ENCODE data around the gene ZNFX1.

The ZNFX1 gene

DNA sequence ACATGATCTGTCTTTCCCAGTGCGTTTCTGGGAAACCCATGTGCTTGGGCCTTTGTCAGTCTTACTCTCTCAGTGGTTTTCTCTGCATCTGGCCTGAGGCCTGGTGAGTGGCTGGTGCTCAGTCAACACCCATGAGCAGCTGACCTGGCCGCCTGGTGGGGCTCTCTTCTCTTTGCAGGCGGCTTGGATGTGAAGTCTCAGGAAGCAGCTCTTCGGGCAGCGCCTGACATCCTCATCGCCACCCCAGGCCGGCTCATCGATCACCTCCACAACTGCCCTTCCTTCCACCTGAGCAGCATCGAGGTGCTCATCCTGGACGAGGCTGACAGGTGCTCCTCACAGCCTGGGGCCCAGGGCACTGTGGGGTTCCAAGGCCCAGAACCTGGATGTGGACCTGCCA is 47.8 kb downstream of the ZNFX1 start:
- H3K9me3 ChIP-seq (ENCODE audit: control insufficient read depth, low read length), result no peaks in the 10 kb centered on the region
- no peaks in the 10 kb centered on the region for H3K4me1 ChIP-seq (ENCODE audit: control insufficient read depth, insufficient read depth, low read depth, low read length)
- no peak overlapping the region for H2AK5ac ChIP-seq (ENCODE audit: low read length, severe bottlenecking)
- no peak overlapping the region for H2BK12ac ChIP-seq (ENCODE audit: low read length in 2 of 2)
- H3K23ac ChIP-seq (ENCODE audit: low read length in 2 of 2), result no peak overlapping the region
- H3K18ac ChIP-seq (ENCODE audit: low read depth in 1 of 2, low read length in 2 of 2), result no peak overlapping the region
- H3K27me3 ChIP-seq (ENCODE audit: control insufficient read depth in 1 of 2, insufficient read depth in 1 of 2, low read length in 2 of 2), result no peaks in the 10 kb centered on the region
- H3K14ac ChIP-seq (ENCODE audit: low read length in 2 of 2), result no peak overlapping the region
- no peak overlapping the region for H3K4me2 ChIP-seq (ENCODE audit: low read length, poor library complexity, severe bottlenecking)
- no peak for DNase-seq
- no peak overlapping the region for H2BK5ac ChIP-seq (ENCODE audit: low read depth, low read length, poor library complexity, severe bottlenecking)
- no peak overlapping the region for H3K4ac ChIP-seq (ENCODE audit: low read depth in 1 of 2, low read length in 2 of 2)
- H4K91ac ChIP-seq (ENCODE audit: low read length), result no peak overlapping the region
- no peak overlapping the region for H3K4me3 ChIP-seq (ENCODE audit: insufficient read depth in 1 of 2, low read depth in 1 of 2, low read length in 2 of 2)
- H3K79me1 ChIP-seq (replicated peaks; ENCODE audit: low read length, poor library complexity, severe bottlenecking), result peaks cover 17% of the 10 kb centered on the region
- WGBS, result 97% methylated on average over 10 of the region's 10 CpGs
- H2AFZ ChIP-seq (ENCODE audit: low read depth, low read length), result no peak overlapping the region
- H2BK120ac ChIP-seq (ENCODE audit: low read depth, low read length), result no peak overlapping the region
- H3K9ac ChIP-seq (ENCODE audit: low read length), result no peak overlapping the region
- no peak overlapping the region for H2BK15ac ChIP-seq (ENCODE audit: low read depth, poor library complexity, severe bottlenecking)
- peaks cover 72 to 83% of the 10 kb centered on the region in 2 experiments for H3K36me3 ChIP-seq (ENCODE audit: control insufficient read depth in 1 of 2, insufficient read depth in 2 of 2, low read depth in 1 of 2, low read length in 2 of 2)
- H4K8ac ChIP-seq (ENCODE audit: low read length), result no peak overlapping the region
- no peak overlapping the region for H3K27ac ChIP-seq (ENCODE audit: low read length, poor library complexity, severe bottlenecking)

DNA sequence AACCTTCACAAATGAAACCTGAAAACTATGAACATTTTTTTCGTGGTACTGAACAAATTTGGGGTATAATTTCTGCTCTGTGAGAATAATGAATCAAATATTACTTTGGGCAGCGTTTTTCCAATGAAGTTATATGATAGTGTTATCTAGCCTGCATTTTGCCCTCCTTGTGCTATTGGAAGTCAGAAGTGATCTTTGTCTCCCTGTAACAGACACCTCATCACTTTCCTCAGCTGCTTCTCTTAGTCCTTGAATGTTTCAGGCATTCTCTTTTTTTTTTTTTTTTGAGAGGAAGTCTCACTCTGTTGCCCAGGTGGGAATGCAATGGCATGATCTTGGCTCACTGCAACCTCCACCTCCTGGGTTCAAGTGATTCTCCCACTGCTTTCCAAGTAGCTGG is 48.5 kb downstream of the ZNFX1 start:
- DNase-seq, result no peak
- no peaks in the 10 kb centered on the region for H3K27me3 ChIP-seq (ENCODE audit: control insufficient read depth in 1 of 2, insufficient read depth in 1 of 2, low read length in 2 of 2)
- H4K91ac ChIP-seq (ENCODE audit: low read length), result no peak overlapping the region
- no peak overlapping the region for H2BK5ac ChIP-seq (ENCODE audit: low read depth, low read length, poor library complexity, severe bottlenecking)
- no peak overlapping the region for H2AFZ ChIP-seq (ENCODE audit: low read depth, low read length)
- H2AK5ac ChIP-seq (ENCODE audit: low read length, severe bottlenecking), result no peak overlapping the region
- no peaks in the 10 kb centered on the region for H3K9me3 ChIP-seq (ENCODE audit: control insufficient read depth, low read length)
- no peak overlapping the region for H2BK12ac ChIP-seq (ENCODE audit: low read length in 2 of 2)
- no peak overlapping the region for H2BK120ac ChIP-seq (ENCODE audit: low read depth, low read length)
- no peak overlapping the region for H3K18ac ChIP-seq (ENCODE audit: low read depth in 1 of 2, low read length in 2 of 2)
- H2BK15ac ChIP-seq (ENCODE audit: low read depth, poor library complexity, severe bottlenecking), result no peak overlapping the region
- H3K9ac ChIP-seq (ENCODE audit: low read length), result no peak overlapping the region
- no peaks in the 10 kb centered on the region for H3K4me1 ChIP-seq (ENCODE audit: control insufficient read depth, insufficient read depth, low read depth, low read length)
- H3K4me2 ChIP-seq (ENCODE audit: low read length, poor library complexity, severe bottlenecking), result no peak overlapping the region
- no peak overlapping the region for H3K27ac ChIP-seq (ENCODE audit: low read length, poor library complexity, severe bottlenecking)
- H3K79me1 ChIP-seq (replicated peaks; ENCODE audit: low read length, poor library complexity, severe bottlenecking), result peaks cover 14% of the 10 kb centered on the region
- no peak overlapping the region for H3K4ac ChIP-seq (ENCODE audit: low read depth in 1 of 2, low read length in 2 of 2)
- WGBS, result no CpG with 5 or more reads among the region's 2 CpGs
- no peak overlapping the region for H3K23ac ChIP-seq (ENCODE audit: low read length in 2 of 2)
- H3K36me3 ChIP-seq (ENCODE audit: control insufficient read depth in 1 of 2, insufficient read depth in 2 of 2, low read depth in 1 of 2, low read length in 2 of 2), result peaks cover 72 to 83% of the 10 kb centered on the region in 2 experiments
- H3K14ac ChIP-seq (ENCODE audit: low read length in 2 of 2), result no peak overlapping the region
- no peak overlapping the region for H4K8ac ChIP-seq (ENCODE audit: low read length)
- no peak overlapping the region for H3K4me3 ChIP-seq (ENCODE audit: insufficient read depth in 1 of 2, low read depth in 1 of 2, low read length in 2 of 2)

DNA sequence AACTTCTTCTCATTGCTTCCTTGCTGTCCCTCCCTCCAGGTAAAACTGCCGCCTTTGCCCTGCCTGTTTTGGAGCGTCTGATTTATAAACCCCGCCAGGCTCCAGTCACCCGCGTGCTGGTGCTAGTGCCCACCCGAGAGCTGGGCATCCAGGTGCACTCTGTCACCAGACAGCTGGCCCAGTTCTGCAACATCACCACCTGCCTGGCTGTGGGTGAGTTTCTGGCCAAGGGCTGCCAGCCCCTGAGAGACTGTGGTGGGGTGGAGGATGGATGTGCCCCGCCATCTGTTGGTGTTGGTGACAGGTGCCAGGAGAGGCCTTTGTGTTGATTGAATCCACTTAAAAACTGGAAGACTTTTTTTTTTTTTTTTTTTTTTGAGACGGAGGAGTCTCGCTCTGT is 49.2 kb downstream of the ZNFX1 start:
- no peak overlapping the region for H2BK12ac ChIP-seq (ENCODE audit: low read length in 2 of 2)
- H3K4me2 ChIP-seq (ENCODE audit: low read length, poor library complexity, severe bottlenecking), result no peak overlapping the region
- H3K14ac ChIP-seq (ENCODE audit: low read length in 2 of 2), result no peak overlapping the region
- DNase-seq, result no peak
- H3K36me3 ChIP-seq (ENCODE audit: control insufficient read depth in 1 of 2, insufficient read depth in 2 of 2, low read depth in 1 of 2, low read length in 2 of 2), result peaks cover 72 to 83% of the 10 kb centered on the region in 2 experiments
- no peak overlapping the region for H3K23ac ChIP-seq (ENCODE audit: low read length in 2 of 2)
- H3K4ac ChIP-seq (ENCODE audit: low read depth in 1 of 2, low read length in 2 of 2), result no peak overlapping the region
- H4K91ac ChIP-seq (ENCODE audit: low read length), result no peak overlapping the region
- 100% methylated on average over 8 of the region's 9 CpGs for WGBS
- no peak overlapping the region for H3K18ac ChIP-seq (ENCODE audit: low read depth in 1 of 2, low read length in 2 of 2)
- no peaks in the 10 kb centered on the region for H3K4me1 ChIP-seq (ENCODE audit: control insufficient read depth, insufficient read depth, low read depth, low read length)
- no peak overlapping the region for H2BK15ac ChIP-seq (ENCODE audit: low read depth, poor library complexity, severe bottlenecking)
- no peak overlapping the region for H2AFZ ChIP-seq (ENCODE audit: low read depth, low read length)
- no peak overlapping the region for H2BK5ac ChIP-seq (ENCODE audit: low read depth, low read length, poor library complexity, severe bottlenecking)
- no peak overlapping the region for H3K4me3 ChIP-seq (ENCODE audit: insufficient read depth in 1 of 2, low read depth in 1 of 2, low read length in 2 of 2)
- H2AK5ac ChIP-seq (ENCODE audit: low read length, severe bottlenecking), result no peak overlapping the region
- H3K27me3 ChIP-seq (ENCODE audit: control insufficient read depth in 1 of 2, insufficient read depth in 1 of 2, low read length in 2 of 2), result no peaks in the 10 kb centered on the region
- H2BK120ac ChIP-seq (ENCODE audit: low read depth, low read length), result no peak overlapping the region
- no peaks in the 10 kb centered on the region for H3K9me3 ChIP-seq (ENCODE audit: control insufficient read depth, low read length)
- H3K27ac ChIP-seq (ENCODE audit: low read length, poor library complexity, severe bottlenecking), result no peak overlapping the region
- H3K9ac ChIP-seq (ENCODE audit: low read length), result no peak overlapping the region
- H4K8ac ChIP-seq (ENCODE audit: low read length), result no peak overlapping the region
- H3K79me1 ChIP-seq (replicated peaks; ENCODE audit: low read length, poor library complexity, severe bottlenecking), result peaks cover 19% of the 10 kb centered on the region

DNA sequence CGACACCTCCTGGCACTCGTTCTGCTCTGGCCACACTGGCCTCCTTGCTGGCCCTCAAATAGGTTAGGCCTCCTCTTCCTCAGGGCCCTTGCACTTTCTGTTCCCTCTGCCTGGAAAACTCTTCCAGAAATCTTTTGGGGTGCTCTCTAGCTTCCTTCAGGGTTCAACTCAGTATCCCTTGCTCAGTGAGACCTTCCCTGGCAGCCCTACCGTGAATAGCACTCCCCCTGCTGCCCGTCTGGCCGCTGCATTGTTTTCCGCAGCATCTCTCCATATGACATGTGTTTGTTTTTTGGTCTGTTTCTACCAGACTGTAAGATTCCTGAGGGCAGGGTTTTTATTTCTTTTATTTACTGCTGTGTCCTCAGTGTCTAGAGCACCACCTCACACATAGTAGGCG is 52.0 kb downstream of the ZNFX1 start:
- peaks cover 79 to 83% of the 10 kb centered on the region in 2 experiments for H3K36me3 ChIP-seq (ENCODE audit: control insufficient read depth in 1 of 2, insufficient read depth in 2 of 2, low read depth in 1 of 2, low read length in 2 of 2)
- no peak overlapping the region for H2BK12ac ChIP-seq (ENCODE audit: low read length in 2 of 2)
- H3K9me3 ChIP-seq (ENCODE audit: control insufficient read depth, low read length), result no peaks in the 10 kb centered on the region
- H3K4me3 ChIP-seq (ENCODE audit: insufficient read depth in 1 of 2, low read depth in 1 of 2, low read length in 2 of 2), result no peak overlapping the region
- no peak overlapping the region for H3K4me2 ChIP-seq (ENCODE audit: low read length, poor library complexity, severe bottlenecking)
- no peak overlapping the region for H3K23ac ChIP-seq (ENCODE audit: low read length in 2 of 2)
- H2BK15ac ChIP-seq (ENCODE audit: low read depth, poor library complexity, severe bottlenecking), result no peak overlapping the region
- no peaks in the 10 kb centered on the region for H3K4me1 ChIP-seq (ENCODE audit: control insufficient read depth, insufficient read depth, low read depth, low read length)
- H4K8ac ChIP-seq (ENCODE audit: low read length), result no peak overlapping the region
- no peak overlapping the region for H3K18ac ChIP-seq (ENCODE audit: low read depth in 1 of 2, low read length in 2 of 2)
- no peaks in the 10 kb centered on the region for H3K27me3 ChIP-seq (ENCODE audit: control insufficient read depth in 1 of 2, insufficient read depth in 1 of 2, low read length in 2 of 2)
- H3K27ac ChIP-seq (ENCODE audit: low read length, poor library complexity, severe bottlenecking), result no peak overlapping the region
- H3K14ac ChIP-seq (ENCODE audit: low read length in 2 of 2), result no peak overlapping the region
- no peak overlapping the region for H4K91ac ChIP-seq (ENCODE audit: low read length)
- no peak for DNase-seq
- H2BK5ac ChIP-seq (ENCODE audit: low read depth, low read length, poor library complexity, severe bottlenecking), result no peak overlapping the region
- 96% methylated on average over 7 of the region's 7 CpGs for WGBS
- H3K4ac ChIP-seq (ENCODE audit: low read depth in 1 of 2, low read length in 2 of 2), result no peak overlapping the region
- no peak overlapping the region for H2AK5ac ChIP-seq (ENCODE audit: low read length, severe bottlenecking)
- no peak overlapping the region for H2AFZ ChIP-seq (ENCODE audit: low read depth, low read length)
- peaks cover 22% of the 10 kb centered on the region for H3K79me1 ChIP-seq (replicated peaks; ENCODE audit: low read length, poor library complexity, severe bottlenecking)
- no peak overlapping the region for H2BK120ac ChIP-seq (ENCODE audit: low read depth, low read length)
- H3K9ac ChIP-seq (ENCODE audit: low read length), result no peak overlapping the region

All from mesenchymal stem cell (in vitro differentiated cells and primary cell).